ENCODE results near the gene PPM1H.

DNA sequence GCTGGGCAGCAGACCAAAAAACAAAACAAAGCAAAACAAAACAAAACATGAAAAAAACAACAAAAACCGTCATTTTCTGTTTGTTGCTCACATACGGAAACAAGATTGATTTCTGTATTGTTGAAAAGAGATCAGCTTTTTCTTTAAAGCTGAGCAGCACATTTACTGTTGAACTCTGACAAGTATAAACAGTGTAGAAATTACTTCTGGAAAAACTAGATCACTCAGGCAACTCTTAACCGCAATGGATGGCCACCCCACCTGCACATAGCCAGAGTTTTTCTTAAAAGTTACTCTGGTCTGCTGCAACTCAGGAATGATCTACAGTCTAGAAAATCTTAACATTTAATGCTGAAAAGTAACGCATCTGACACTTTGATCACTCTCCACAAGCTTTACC is 80.9 kb downstream of the PPM1H start:
- TF ChIP-seq CTCF (IDR thresholded peaks at IDR 0.05 in 2 of 3, conservative IDR thresholded peaks at IDR 0.05 in 1 of 3; ENCODE audit: control insufficient read depth in 2 of 3, extremely low read depth in 1 of 3, insufficient read depth in 1 of 3, low read depth in 3 of 3, low read length in 3 of 3) (no peak), JUND (IDR thresholded peaks at IDR 0.05; ENCODE audit: low read depth, low read length) (no peak), EGR1 (IDR thresholded peaks at IDR 0.05; ENCODE audit: borderline replicate concordance in 1 of 2, low read depth in 2 of 2, low read length in 2 of 2) (no peak)

Measured in GM12878 (cell line).